PC-3 (cell line): ENCODE data around the gene MGAT5. TPM values are rescaled to one million over a fixed set of nuclear protein-coding genes. Genes with fewer than 3 reads are reported as not detected.

ENCODE experiments used
- ATAC-seq: fragments of 200-7000 bp; cut with Tn5 transposase; 2 replicates; pipeline ENCODE4 v1.9.1; 2020; ENCODE audit warnings: mild to moderate bottlenecking, moderate library complexity
- BruUV-seq: library from RNA; stranded (reverse); fragments of 400-500 nt; replicated peaks from 2 replicates; lab custom pipeline; 2021; lab: Mats Ljungman, UMichigan
- CTCF ChIA-PET: fragments of 300-600 bp; sonication (Branson Sonifier 250); formaldehyde crosslinking; loops from one replicate; lab custom pipeline; 2022; ENCODE audit warnings: antibody characterized with exemption; lab: Charles Lee
- POLR2A ChIA-PET: fragments of 300-600 bp; sonication (Branson Sonifier 250); formaldehyde crosslinking; loops from one replicate; lab custom pipeline; 2022; ENCODE audit warnings: antibody characterized with exemption; ENCODE audit not compliant: unreplicated experiment; lab: Charles Lee
- DNase-seq: peaks from one replicate; pipeline ENCODE4 v3.0.0-alpha.2; 2015
- H2AFZ ChIP-seq: fragments of 300-600 bp; sonication (generic); 2 replicates; pipeline ENCODE4 v1.6.0; 2016; ENCODE audit warnings: antibody characterized with exemption, low read length
- H3F3A ChIP-seq: fragments of 300-600 bp; sonication (generic); one replicate; pipeline ENCODE4 v1.6.0; 2017; ENCODE audit warnings: antibody characterized with exemption, low read length, control low read depth, mild to moderate bottlenecking; ENCODE audit not compliant: unreplicated experiment
- H3K27ac ChIP-seq: fragments of 300-600 bp; sonication (generic); 2 replicates; pipeline ENCODE4 v1.5.1; 2016; ENCODE audit warnings: mild to moderate bottlenecking, low read length
- H3K27me3 ChIP-seq: fragments of 300-600 bp; sonication (generic); 2 replicates; pipeline ENCODE4 v1.6.1; 2016; ENCODE audit warnings: low read length, mixed read lengths
- H3K36me3 ChIP-seq: fragments of 300-600 bp; sonication (generic); 2 replicates; pipeline ENCODE4 v1.6.1; 2016; ENCODE audit warnings: low read depth, mixed run types, low read length, mixed read lengths
- H3K4me1 ChIP-seq: fragments of 300-600 bp; sonication (generic); 2 replicates; pipeline ENCODE4 v1.5.1; 2016; ENCODE audit warnings: low read length; ENCODE audit not compliant: insufficient read depth
- H3K4me2 ChIP-seq: fragments of 300-600 bp; sonication (generic); 2 replicates; pipeline ENCODE4 v1.6.0; 2016; ENCODE audit warnings: low read length
- H3K4me3 ChIP-seq: fragments of 300-600 bp; sonication (generic); 2 replicates; pipeline ENCODE4 v1.5.1; 2016; ENCODE audit warnings: mild to moderate bottlenecking, low read length, mixed read lengths
- H3K79me2 ChIP-seq: fragments of 300-600 bp; sonication (generic); 2 replicates; pipeline ENCODE4 v1.6.1; 2017; ENCODE audit warnings: low read length, mixed read lengths
- H3K9ac ChIP-seq: fragments of 300-600 bp; sonication (generic); 2 replicates; pipeline ENCODE4 v1.6.0; 2016; ENCODE audit warnings: mild to moderate bottlenecking, low read length
- H3K9me2 ChIP-seq: fragments of 300-600 bp; sonication (generic); replicated peaks from 2 replicates; pipeline ENCODE4 v1.6.1; 2016; ENCODE audit warnings: mixed run types, low read length, mixed read lengths
- H3K9me3 ChIP-seq: fragments of 300-600 bp; sonication (generic); 2 replicates; pipeline ENCODE4 v1.6.1; 2016; ENCODE audit warnings: low read length, mixed read lengths
- H4K20me1 ChIP-seq: fragments of 300-600 bp; sonication (generic); 2 replicates; pipeline ENCODE4 v1.6.1; 2016; ENCODE audit warnings: low read length, mixed read lengths
- CTCF ChIP-seq: fragments of 300-600 bp; sonication (generic); conservative IDR thresholded peaks from 2 replicates; pipeline ENCODE4 v1.5.1; 2017; ENCODE audit warnings: antibody characterized with exemption, low read depth, mild to moderate bottlenecking, low read length
- EZH2 ChIP-seq: fragments of 300-600 bp; sonication (generic); IDR thresholded peaks from one replicate; pipeline ENCODE4 v1.6.1; 2017; ENCODE audit warnings: antibody characterized with exemption, mild to moderate bottlenecking, low read length; ENCODE audit not compliant: unreplicated experiment
- EZH2phosphoT487 ChIP-seq: fragments of 300-600 bp; sonication (generic); IDR thresholded peaks from 2 replicates; pipeline ENCODE4 v1.6.1; 2018; ENCODE audit warnings: mild to moderate bottlenecking, antibody characterized with exemption, low read length, borderline replicate concordance
- intact Hi-C: fragments of 100-400 bp; cut with micrococcal nuclease; formaldehyde crosslinking; loops from 2 replicates; pipeline ENCODE4 v1.9.0; 2023
- total RNA-seq: library from RNA; depleted of rRNA; stranded (reverse); fragments of >200 nt; gene quantifications from 2 replicates; pipeline ENCODE4 v1.2.3, GENCODE V29; 2014

MGAT5 gene
- total RNA-seq, 1 experiment from 2014 or later, result 33.8 TPM

DNA sequence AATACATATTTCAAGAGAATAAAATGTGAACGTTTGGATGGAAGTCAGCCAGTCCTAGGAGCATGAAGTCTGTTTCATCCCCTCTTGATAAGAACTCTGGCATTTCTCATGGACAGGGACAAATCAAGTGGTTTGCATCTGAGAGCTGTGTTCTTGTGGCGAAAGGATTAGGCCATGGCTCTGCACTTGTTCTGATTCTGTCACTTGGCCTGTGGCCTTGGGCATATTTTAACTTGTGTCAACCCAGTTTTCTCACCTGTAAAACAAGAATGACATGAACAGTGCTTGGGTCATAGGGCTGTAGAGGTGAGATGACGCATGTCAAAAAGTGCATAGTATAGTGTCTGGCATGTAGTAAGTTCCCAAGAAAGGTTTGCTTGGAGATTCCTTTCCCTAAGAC is 125.8 kb downstream of the MGAT5 start:
- ChIA-PET POLR2A (no interaction called here), CTCF (no interaction called here)
- BruUV-seq, result no TSS peak
- no peak for ATAC-seq
- DNase-seq, result no peak
- H2AFZ ChIP-seq, result no peak overlapping the region
- TF ChIP-seq CTCF, result no peak
- no peaks in the 10 kb centered on the region for H3K27me3 ChIP-seq
- no peak overlapping the region for H3K4me2 ChIP-seq
- no peaks in the 10 kb centered on the region for H3K79me2 ChIP-seq
- H3K9me3 ChIP-seq, result no peaks in the 10 kb centered on the region
- no peaks in the 10 kb centered on the region for H3F3A ChIP-seq
- H4K20me1 ChIP-seq, result no peaks in the 10 kb centered on the region
- H3K4me3 ChIP-seq, result no peak overlapping the region
- H3K9ac ChIP-seq, result no peak overlapping the region
- H3K36me3 ChIP-seq, result no peaks in the 10 kb centered on the region
- H3K27ac ChIP-seq, result no peak overlapping the region
- H3K4me1 ChIP-seq, result no peaks in the 10 kb centered on the region
- intact Hi-C loops, result no loop called here
- H3K9me2 ChIP-seq, result no peaks in the 10 kb centered on the region

GRCh38 chr2:134381141-134381540 is 127.3 kb downstream of the MGAT5 start:
- H3K9me2 ChIP-seq, result no peaks in the 10 kb centered on the region
- no peak overlapping the region for H2AFZ ChIP-seq
- TF ChIP-seq CTCF (no peak), EZH2 (no peak), EZH2phosphoT487 (no peak)
- H3K4me1 ChIP-seq, result no peaks in the 10 kb centered on the region
- DNase-seq (no peak), ATAC-seq (no peak)
- ChIA-PET POLR2A (no interaction called here), CTCF (no interaction called here)
- intact Hi-C loops, result no loop called here
- H3K9ac ChIP-seq, result no peak overlapping the region
- H3K4me3 ChIP-seq, result no peak overlapping the region
- H3K79me2 ChIP-seq, result no peaks in the 10 kb centered on the region
- no peaks in the 10 kb centered on the region for H3K27me3 ChIP-seq
- H3K4me2 ChIP-seq, result no peak overlapping the region
- H4K20me1 ChIP-seq, result no peaks in the 10 kb centered on the region
- BruUV-seq, result no TSS peak
- H3K27ac ChIP-seq, result no peak overlapping the region
- no peaks in the 10 kb centered on the region for H3K9me3 ChIP-seq
- H3K36me3 ChIP-seq, result no peaks in the 10 kb centered on the region
- no peaks in the 10 kb centered on the region for H3F3A ChIP-seq

DNA sequence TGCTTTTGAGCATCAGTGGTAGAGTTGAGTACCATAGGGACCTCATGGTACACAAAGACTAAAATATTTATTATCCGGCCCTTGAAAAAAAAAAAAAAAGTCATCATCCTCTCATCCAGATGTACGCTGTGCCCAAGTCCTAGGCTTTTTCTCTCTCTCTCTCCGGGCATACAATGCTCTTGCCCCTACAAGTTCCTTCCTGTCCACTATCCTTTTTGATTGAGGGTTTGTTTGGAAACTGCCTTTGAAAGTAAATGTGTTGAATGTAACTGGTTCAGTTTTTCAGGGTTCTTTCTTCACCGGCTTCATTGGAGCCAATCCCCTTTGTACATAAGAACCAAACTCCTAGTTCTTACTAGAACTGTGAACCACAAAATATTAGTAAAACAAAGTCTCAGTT is 130.3 kb downstream of the MGAT5 start:
- DNase-seq, result no peak
- Histone ChIP-seq H3K9ac (no peak overlapping the region), H3K4me1 (no peaks in the 10 kb centered on the region), H2AFZ (no peak overlapping the region), H3K9me3 (no peaks in the 10 kb centered on the region), H3F3A (no peaks in the 10 kb centered on the region), H3K4me2 (no peak overlapping the region), H3K79me2 (no peaks in the 10 kb centered on the region), H3K27ac (no peak overlapping the region), H4K20me1 (no peaks in the 10 kb centered on the region), H3K9me2 (no peaks in the 10 kb centered on the region), H3K27me3 (no peaks in the 10 kb centered on the region), H3K4me3 (no peak overlapping the region), H3K36me3 (0 out of 2 replicates have a peak, but pooled peaks cover 3% of the 10 kb centered on the region)
- ATAC-seq, result no peak
- ChIA-PET CTCF (no interaction called here), POLR2A (no interaction called here)
- TF ChIP-seq EZH2 (no peak), EZH2phosphoT487 (no peak)
- BruUV-seq, result no TSS peak
- intact Hi-C loops, result no loop called here
